Superior temporal gyrus (tissue), 1 donor: ENCODE measurements around the gene PARD3.
"Not testable (repeated sequence)": the region's sequence is repeated elsewhere in the genome, so short reads cannot be mapped to it uniquely, and the experiment has no call there.

Source experiments
- DNase-seq: peaks from one replicate; pipeline ENCODE4 v3.0.0-alpha.2; 2016; ENCODE audit errors: extremely low spot score

Gene PARD3

GRCh38 chr10:34715511-34716187, 99.4 kb downstream of the PARD3 start:
- DNase-seq, result no peak

DNA sequence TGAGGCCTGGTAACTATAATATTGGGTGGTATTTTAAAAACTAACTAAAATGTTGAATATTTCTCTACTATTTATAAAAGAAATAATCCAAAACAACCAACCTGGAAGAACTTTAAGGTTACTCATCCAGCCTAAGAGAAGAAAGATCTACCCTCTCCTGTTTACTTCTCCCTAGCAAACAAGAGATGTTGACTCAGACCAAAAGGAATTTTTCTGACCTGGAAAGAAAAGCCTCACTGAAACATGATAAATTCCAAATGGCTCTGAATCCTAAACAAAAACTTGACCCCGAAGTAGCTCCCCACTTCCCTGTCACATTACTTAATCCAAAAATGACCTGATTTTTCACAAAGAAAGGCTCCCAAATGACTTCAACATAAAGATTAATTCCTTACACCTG, 101.2 kb downstream of the PARD3 start:
- DNase-seq, result no peak

- no peak for DNase-seq
Measured at GRCh38 chr10:34711500-34711899, 103.6 kb downstream of the PARD3 start.

DNA sequence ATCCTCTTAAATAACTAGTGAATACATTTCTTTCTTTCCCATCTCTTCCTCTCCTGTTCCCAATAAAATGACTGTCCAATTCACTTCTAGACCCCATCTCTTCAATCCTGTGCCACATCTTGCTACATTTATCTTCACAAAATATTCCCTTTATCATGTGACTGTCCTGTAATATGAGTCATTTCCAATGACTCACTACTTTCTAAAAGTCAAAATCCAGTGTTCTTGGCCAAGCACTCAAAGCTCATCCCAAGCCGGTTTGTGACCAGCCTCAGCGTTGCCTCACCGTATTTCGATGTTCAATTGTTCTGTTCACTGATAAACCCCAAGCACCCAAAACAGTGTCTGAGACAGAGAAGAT, 104.7 kb downstream of the PARD3 start:
- DNase-seq, result no peak

GRCh38 chr10:34709637-34710390, 105.3 kb downstream of the PARD3 start:
- DNase-seq, result no peak

GRCh38 chr10:34707656-34708055, 107.4 kb downstream of the PARD3 start:
- no peak for DNase-seq

GRCh38 chr10:34706992-34707391, 108.1 kb downstream of the PARD3 start:
- DNase-seq, result not testable (repeated sequence)

- DNase-seq, result no peak
Measured at GRCh38 chr10:34706147-34706546, 108.9 kb downstream of the PARD3 start.

- DNase-seq, result no peak
Measured at GRCh38 chr10:34705563-34705962, 109.5 kb downstream of the PARD3 start.

GRCh38 chr10:34704526-34705184, 110.4 kb downstream of the PARD3 start:
- DNase-seq, result no peak

GRCh38 chr10:34702982-34703381, 112.1 kb downstream of the PARD3 start:
- no peak for DNase-seq

GRCh38 chr10:34702093-34702937, 112.8 kb downstream of the PARD3 start:
- DNase-seq, result no peak

DNA sequence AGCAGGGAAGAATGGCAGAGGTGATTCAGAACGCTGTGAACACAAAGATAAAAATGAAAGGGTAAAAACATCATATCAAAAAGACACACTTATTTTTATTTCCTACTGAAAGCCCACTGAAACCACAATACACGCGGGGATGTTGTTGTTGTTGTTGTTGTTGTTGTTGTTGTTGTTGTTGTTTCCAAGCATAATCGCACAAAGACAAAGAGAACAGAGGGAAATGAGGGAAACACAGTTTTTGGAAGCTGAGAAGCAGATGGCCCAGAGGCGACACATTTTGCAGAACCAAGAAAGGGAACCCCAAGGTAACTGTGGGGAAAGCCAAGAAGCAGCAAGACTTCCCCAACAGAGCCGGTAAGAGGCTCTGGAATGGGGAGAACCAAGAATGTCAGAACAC, 113.9 kb downstream of the PARD3 start:
- no peak for DNase-seq

- DNase-seq, result not testable (repeated sequence)
Measured at GRCh38 chr10:34700752-34701151, 114.3 kb downstream of the PARD3 start.

DNA sequence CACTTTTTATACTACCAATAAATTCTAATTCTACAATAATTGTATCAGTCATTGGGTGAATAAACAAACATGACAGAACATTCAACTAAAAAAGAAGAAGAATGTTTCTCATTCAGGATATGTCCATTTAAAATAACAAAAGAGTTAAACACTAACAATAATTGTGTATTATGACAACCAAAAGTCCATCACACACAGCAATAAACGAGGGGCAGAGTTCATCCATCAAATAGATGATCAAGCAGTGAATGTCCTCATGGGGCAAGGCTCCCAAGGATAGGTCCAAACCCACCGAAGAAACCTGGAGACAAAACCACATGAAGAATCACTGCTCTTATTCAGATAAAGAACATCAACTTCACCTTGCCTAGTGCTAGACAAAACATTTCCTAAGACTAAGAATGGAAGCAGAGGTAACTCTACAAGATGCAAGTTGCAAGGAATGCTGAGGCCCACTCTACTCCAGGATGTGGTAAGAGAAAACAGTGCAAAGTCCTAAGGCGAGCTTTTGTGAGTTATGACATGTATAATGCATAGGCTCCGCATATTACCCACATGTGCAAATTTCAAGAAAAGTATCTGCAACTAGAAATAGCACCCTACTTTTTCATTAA, 115.1 kb downstream of the PARD3 start:
- DNase-seq, result no peak

DNA sequence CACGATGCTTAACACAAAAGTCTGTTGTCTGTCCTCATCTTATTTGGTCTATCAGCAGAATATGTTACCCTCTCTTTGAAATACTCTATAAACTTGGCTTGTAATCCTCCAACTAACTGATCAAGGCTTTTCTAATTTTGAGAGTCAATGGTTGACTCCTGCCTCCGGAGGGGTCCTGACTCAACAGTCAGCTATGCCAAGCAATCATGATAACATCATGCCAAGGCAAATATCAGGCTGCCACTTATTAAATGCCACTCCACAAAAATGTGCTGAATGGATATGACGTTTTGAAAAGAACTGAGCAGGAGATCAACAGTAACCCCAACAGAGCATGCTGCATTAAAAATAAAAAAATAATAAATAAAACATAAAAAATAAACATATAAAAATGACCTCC, 116.1 kb downstream of the PARD3 start:
- no peak for DNase-seq

- DNase-seq, result no peak
Measured at GRCh38 chr10:34698248-34698831, 116.8 kb downstream of the PARD3 start.

- no peak for DNase-seq
Measured at GRCh38 chr10:34697351-34698247, 117.5 kb downstream of the PARD3 start.

GRCh38 chr10:34696423-34696822, 118.7 kb downstream of the PARD3 start:
- DNase-seq, result no peak

DNA sequence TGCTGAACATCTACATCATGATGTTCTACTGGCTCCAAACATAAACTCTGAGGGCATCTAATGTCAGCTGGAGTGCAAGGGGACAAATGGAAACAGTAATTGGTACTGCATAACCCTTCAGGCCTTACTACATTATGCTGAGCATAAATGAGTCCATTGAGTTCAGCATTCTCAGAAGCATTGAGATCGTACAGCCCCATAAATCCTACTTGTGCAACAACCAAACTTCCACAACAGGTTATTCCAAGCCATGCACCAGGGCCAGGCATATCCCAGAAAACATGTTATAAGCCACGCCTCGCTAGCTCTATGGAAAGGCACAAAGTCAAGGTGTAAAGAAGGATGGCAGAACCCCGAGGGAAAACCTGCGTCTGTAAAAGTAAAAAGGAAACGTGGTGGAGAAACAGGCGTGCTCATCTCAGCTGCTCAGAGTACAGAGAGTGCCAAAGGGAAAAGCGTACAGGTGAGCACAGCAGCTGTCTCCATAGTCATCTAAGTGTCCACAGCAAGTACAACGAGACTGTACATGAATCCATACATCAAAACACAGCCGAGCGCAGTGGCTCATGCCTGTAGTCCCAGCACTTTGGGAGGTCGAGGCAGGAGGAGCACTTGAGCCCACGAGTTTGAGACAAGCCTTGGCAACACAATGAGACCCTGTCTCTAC, 124.6 kb downstream of the PARD3 start:
- no peak for DNase-seq
